ENCODE measurements around the gene FOXO6. TPM values are rescaled to one million over a fixed set of nuclear protein-coding genes. Genes with fewer than 3 reads are reported as not detected.

FOXO6 gene
- total and polyA plus RNA-seq, 12 donors, result 0.22 to 7.0 (median 1.2) TPM; not detected in 1

GRCh38 chr1:41414716-41415306, 53.6 kb downstream of the FOXO6 start:
- H3K27me3 ChIP-seq, result no peaks in the 10 kb centered on the region
- no peak for DNase-seq
- TF ChIP-seq CTCF (IDR thresholded peaks at IDR 0.05) (no peak), POLR2A (IDR thresholded peaks at IDR 0.05) (no peak)
- 33 to 81% (median 74%) methylated on average over 1 to 7 of the region's 7 CpGs for WGBS, 4 donors
- intact Hi-C loops (cut with DNase I), result loop anchor here (5.0 kb wide), 3 partner anchors 93 to 148 kb away; no protein-coding TSS in a partner anchor
- no peaks in the 10 kb centered on the region for H3K9me3 ChIP-seq (replicated peaks in 1 of 3)
- H3K36me3 ChIP-seq (replicated peaks in 1 of 2), result no peaks in the 10 kb centered on the region
- no peaks in the 10 kb centered on the region for H3K4me1 ChIP-seq (replicated peaks in 1 of 2)
- H3K4me3 ChIP-seq, result no peak overlapping the region
- no peak overlapping the region for H3K27ac ChIP-seq

- peaks cover 0 to 5% of the 10 kb centered on the region in 2 donors for H3K4me1 ChIP-seq (replicated peaks in 1 of 2)
- H3K9me3 ChIP-seq (replicated peaks in 1 of 3), result no peaks in the 10 kb centered on the region
- H3K36me3 ChIP-seq (replicated peaks in 1 of 2), result no peaks in the 10 kb centered on the region
- H3K27me3 ChIP-seq, result no peaks in the 10 kb centered on the region
- 90 to 93% methylated on average over 5 of the region's 5 CpGs; no CpG with 5 or more reads in 2 of the 4 donors for WGBS, 4 donors
- DNase-seq, result no peak
- intact Hi-C loops (cut with DNase I), result loop anchor here (2.0 to 5.0 kb wide), 4 partner anchors 94 to 149 kb away; no protein-coding TSS in a partner anchor
- no peak for TF ChIP-seq POLR2A (IDR thresholded peaks at IDR 0.05)
- TF ChIP-seq CTCF (IDR thresholded peaks at IDR 0.05), result no peak
- H3K4me3 ChIP-seq, result no peak overlapping the region
- no peak overlapping the region for H3K27ac ChIP-seq
Measured at GRCh38 chr1:41416081-41416480, 54.8 kb downstream of the FOXO6 start.

GRCh38 chr1:41416552-41417334, 55.5 kb downstream of the FOXO6 start:
- Histone ChIP-seq H3K4me1 (replicated peaks in 1 of 2) (peaks cover 0 to 6% of the 10 kb centered on the region in 2 donors), H3K27ac (no peak overlapping the region), H3K9me3 (replicated peaks in 1 of 3) (no peaks in the 10 kb centered on the region), H3K36me3 (replicated peaks in 1 of 2) (no peaks in the 10 kb centered on the region), H3K4me3 (no peak overlapping the region), H3K27me3 (no peaks in the 10 kb centered on the region)
- no peak for TF ChIP-seq POLR2A (IDR thresholded peaks at IDR 0.05)
- TF ChIP-seq CTCF (IDR thresholded peaks at IDR 0.05), result peak; percentile 85 to 96 (median 92)
- intact Hi-C loops (cut with DNase I), result loop anchor here (2.0 to 5.0 kb wide), 4 partner anchors 94 to 149 kb away; no protein-coding TSS in a partner anchor
- 52 to 62% (median 55%) methylated on average over 15 to 18 of the region's 18 CpGs for WGBS, 4 donors
- DNase-seq, result peak; percentile 67 to 85 (median 73)

GRCh38 chr1:41417335-41417682, 56.1 kb downstream of the FOXO6 start:
- DNase-seq, result no peak
- Histone ChIP-seq H3K27ac (no peak overlapping the region), H3K4me3 (no peak overlapping the region), H3K4me1 (replicated peaks in 1 of 2) (peaks cover 0 to 6% of the 10 kb centered on the region in 2 donors), H3K36me3 (replicated peaks in 1 of 2) (no peaks in the 10 kb centered on the region), H3K27me3 (no peaks in the 10 kb centered on the region), H3K9me3 (replicated peaks in 1 of 3) (no peaks in the 10 kb centered on the region)
- 15 to 29% (median 24%) methylated on average over 1 of the region's 1 CpG for WGBS, 4 donors
- intact Hi-C loops (cut with DNase I), result loop anchor here (2.0 to 5.0 kb wide), 4 partner anchors 95 to 150 kb away; no protein-coding TSS in a partner anchor
- peak in 1 of 6 experiments; percentile 12 for TF ChIP-seq CTCF (IDR thresholded peaks at IDR 0.05)
- no peak for TF ChIP-seq POLR2A (IDR thresholded peaks at IDR 0.05)
